GM18507 (cell line): ENCODE measurements around the gene MIGA1.
"Not testable (repeated sequence)": the region's sequence is repeated elsewhere in the genome, so short reads cannot be mapped to it uniquely, and the experiment has no call there.

Source experiments
- DNase-seq: peaks from one replicate; pipeline ENCODE4 v3.0.0; 2011; ENCODE audit warnings: low read depth; ENCODE audit not compliant: insufficient read length; ENCODE audit errors: extremely low spot score
- FAIRE-seq: peaks from 2 replicates; lab custom pipeline; 2011; peaks lifted over from hg19 to GRCh38; lab: Jason Lieb, UNC

The MIGA1 gene, protein sequence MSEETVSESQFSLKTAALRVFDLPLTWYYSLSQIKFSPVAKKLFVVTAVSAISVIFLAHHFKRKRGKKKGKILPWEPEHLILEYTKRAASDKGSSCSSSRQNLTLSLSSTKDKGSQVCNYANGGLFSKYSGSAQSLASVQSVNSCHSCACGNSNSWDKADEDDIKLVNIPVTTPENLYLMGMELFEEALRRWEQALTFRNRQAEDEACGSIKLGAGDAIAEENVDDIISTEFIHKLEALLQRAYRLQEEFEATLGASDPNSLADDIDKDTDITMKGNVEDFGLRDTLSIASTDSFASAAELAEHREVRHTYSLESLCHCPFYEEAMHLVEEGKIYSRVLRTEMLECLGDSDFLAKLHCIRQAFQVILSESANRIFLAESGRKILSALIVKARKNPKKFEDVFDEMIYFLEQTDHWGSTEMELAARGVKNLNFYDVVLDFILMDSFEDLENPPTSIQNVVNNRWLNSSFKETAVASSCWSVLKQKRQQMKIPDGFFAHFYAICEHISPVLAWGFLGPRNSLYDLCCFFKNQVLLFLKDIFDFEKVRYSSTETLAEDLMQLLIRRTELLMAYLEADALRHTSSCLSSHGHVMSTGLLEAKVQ

DNA sequence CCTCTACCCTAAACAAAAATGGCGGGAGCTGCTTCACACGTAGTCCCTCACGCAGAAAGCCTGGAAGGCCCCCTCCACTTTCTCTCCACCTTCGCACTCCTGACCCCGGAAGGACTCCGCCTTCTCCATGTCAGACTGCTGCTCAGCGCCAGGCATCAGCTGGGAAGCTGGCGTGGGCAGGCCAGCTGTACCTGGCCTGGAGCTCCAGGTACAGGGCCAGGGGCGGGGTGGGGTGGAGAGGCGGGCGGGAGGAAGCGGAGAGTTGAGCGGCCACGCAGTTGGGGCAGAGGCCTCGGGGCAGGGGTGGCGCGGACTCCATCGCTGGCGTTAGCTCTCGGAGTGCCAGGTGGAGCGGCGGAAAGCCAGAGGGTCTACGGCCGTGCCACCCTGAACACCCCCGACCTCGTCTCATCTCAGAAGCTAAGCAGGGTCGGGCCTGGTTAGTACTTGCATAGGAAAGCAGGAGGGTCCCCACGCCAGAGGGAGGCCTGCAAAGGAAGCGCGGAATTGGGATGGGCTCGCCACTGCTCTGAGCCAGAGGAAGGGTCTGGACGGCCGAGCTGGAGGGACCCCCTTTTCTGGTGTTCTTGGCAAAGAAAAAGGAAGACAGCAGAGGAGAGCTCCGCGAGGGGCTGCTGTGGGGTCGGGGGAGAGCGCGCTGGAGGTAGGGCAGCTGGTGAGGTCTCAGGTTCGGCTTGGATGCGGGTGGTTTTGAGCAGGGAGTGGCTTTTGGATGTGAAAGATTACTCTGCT is at the start of gene MIGA1:
TSS of gene MIGA1 (plus strand) at position 121 of the 753 bp plus-strand sequence. CDS start 3,604 bp downstream, outside the sequence.
- peak; percentile 93 for FAIRE-seq
- peak; percentile 75 for DNase-seq

DNA sequence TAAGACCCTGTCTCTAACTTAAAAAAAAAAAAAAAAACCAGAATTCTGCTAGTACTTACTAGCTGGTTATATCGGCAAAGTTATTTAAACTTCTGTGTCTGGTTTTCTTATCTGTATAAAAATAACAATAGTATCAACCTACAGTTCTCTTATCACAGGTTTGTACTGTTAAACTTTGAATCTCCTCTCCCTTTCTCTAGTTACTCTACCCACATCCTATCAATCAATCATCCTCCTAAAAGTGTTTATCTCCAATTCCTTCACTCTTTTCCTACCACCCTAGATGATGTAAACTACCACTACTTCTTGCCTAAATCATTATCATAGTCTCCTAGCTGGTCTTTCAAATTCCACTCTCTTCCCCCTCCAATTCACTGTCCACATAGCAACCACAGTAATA is 47.4 kb upstream of the MIGA1 start:
- no peak for DNase-seq
- no peak for FAIRE-seq

DNA sequence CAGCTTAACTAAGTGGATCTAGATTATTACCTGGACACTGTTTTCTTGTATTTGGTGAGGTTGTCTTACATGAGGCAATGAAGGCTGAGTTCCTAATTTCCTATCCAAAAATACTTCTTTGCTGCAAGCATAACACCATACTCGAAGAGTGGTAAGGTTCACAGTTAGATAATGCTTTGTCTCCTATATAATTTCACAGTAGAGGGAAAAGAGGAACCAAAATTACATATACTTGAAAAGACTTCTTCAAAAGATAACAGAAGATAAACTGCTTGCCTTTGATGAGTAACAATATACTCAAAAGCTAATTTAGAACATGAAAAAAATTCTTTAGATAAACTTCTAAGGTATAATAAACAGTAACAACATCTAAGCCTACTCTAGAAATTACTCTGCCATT is 40.2 kb upstream of the MIGA1 start:
- DNase-seq (no peak), FAIRE-seq (no peak)

DNA sequence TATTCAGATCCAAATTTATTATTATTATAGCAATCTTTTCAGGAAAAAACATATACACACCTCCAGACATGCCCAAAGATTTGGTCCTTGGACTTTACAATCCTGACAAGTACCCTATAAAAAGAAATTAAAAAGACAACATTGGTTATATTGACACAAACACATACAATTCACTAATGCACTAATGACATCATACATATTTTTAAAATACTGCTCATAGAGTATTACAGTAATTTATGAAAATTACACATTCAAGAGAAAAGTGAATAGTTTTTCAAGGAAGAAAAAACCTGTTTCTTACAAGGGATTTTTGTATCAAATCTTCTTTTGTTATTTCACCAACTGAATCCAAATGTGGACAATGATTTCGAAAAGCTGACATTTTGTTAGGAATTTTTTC is 38.1 kb upstream of the MIGA1 start:
- no peak for FAIRE-seq
- no peak for DNase-seq

DNA sequence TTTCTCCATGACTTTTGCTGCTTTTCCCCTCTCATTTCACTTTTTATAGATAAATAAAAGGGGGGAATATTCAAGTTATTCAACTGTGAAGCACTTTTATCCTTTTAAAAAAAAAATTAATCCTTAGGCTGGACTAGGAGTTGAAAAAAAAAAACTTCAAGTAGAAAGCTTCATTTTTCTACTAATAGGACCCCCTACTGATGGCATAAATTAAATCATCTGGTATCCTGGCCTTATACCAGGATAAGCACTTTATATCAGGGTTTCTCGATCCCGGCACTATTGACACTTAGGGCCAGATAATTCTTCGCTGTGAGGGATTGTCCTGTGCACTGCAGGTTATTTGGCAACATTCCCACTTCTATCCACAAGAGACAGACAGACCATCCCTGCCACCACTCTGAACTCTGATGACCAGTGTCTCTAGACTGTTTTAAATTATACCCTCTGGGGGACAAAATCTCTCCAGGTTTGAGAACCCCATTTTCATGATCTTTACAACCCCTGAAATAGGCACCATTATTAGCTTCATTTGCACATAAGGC is 37.4 kb upstream of the MIGA1 start:
- FAIRE-seq (peak; percentile 24), DNase-seq (no peak)

DNA sequence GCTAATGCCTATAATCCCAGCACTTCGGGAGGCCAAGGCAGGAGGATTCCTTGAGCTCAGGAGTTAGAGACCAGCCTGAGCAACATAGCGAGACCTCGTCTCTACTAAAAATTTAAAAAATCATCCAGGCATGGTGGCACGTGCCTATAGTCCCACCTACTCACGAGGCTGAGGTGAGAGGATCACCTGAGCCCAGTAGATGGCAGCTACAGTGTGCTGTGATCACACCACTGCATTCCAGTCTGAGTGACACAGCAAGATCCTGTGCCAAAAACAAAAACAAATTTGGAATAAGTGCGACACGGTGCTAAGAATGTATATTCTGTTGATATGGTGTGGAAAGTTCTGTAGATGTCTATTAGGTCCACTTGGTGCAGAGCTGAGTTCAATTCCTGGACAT is 34.9 kb upstream of the MIGA1 start:
- DNase-seq = no peak
- no peak for FAIRE-seq

DNA sequence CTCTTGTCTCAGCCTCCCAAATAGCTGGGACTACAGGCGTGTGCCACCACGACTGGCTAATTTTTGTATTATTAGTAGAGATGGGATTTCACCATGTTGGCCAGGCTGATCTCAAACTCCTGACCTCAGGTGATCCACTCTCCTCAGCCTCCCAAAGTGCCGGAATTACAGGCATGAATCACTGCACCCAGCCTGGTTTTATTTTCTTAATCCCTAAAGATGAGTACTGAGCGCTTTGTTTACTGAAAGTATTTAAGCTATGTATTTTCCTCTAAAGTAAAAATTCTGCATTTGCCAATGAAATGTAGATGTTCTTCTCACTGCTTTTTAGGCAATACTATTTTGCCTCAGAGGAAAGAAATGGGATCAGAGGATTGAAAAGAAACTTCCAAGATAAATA is 30.0 kb upstream of the MIGA1 start:
- not testable (repeated sequence) for FAIRE-seq

DNA sequence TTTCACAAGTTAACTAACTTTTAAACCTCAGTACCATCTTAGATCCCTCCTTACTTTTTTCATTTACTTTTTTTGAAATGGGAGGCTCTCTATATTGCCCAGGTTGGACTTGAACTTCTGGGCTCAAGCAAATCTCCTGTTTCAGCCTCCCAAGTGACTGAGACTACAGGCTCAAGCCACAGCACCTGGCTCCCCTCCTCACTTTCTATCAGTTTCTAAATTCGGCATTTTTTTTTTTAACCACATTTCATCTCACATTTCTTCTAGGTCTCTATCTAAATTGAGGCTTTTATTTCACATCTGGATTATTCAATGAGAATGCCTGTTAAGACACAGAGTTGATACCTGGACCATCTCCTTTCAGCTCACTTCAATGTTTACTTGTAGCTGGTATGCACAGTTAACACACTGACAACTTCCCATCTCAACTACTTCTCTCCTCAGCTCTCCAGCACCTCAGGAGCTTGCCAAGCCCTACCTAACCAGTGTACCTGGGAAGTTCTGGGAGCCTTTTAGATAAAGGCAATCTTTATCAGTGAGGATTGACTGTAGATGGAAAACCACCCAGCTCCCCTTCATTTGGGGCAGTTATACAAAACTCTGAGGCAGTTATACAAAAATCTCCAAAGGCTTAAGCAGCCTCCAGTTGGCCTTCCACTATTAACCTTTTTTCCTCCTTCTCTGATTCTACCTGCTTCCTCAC is 23.2 kb upstream of the MIGA1 start:
- FAIRE-seq (peak; percentile 54), DNase-seq (no peak)

More for the DNA sequence above, 30.0 kb upstream of the MIGA1 start:
- not testable (repeated sequence) for DNase-seq

DNA sequence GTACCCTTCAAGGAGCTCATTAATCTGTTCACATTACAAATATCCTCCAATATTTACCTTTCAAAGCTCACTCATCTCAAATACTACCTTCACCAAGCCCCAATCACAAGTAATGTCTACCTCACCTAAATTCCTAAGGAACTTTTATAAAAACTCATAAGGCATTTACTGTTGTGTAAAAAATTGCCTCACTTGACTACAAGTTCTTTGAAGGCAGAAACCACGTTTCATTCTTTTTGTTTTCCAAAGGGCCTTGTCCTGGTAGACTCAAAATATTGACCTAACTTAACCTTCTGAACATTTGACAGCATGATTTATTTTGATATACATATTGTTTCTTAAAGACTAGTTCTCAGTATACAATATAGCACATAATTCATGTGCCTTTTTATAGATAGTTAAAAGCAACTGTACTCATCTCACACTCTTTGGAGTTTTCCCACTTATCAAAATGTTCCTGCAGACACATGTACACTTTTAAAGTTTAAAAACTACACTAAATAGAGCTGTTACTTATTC is 22.3 kb upstream of the MIGA1 start:
- no peak for DNase-seq
- FAIRE-seq = peak; percentile 60

DNA sequence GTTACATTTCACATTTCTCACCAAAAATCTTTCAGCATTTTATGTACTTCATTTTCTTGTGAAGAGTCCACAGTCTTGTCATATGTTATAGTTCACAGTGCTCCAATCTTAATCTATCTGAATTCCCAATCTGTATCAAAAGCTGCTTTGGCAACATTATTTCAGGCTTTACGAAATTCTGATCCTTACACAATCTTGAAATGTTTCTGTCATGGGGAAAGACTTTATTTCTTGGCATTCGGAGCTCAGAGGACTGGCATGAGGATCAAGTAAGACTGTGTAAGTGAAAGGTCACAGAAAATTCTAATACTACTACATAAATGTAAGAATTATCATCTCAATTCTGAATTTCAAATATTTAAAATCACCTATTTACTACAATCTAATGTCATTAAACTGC is 21.8 kb upstream of the MIGA1 start:
- no peak for FAIRE-seq
- no peak for DNase-seq

DNA sequence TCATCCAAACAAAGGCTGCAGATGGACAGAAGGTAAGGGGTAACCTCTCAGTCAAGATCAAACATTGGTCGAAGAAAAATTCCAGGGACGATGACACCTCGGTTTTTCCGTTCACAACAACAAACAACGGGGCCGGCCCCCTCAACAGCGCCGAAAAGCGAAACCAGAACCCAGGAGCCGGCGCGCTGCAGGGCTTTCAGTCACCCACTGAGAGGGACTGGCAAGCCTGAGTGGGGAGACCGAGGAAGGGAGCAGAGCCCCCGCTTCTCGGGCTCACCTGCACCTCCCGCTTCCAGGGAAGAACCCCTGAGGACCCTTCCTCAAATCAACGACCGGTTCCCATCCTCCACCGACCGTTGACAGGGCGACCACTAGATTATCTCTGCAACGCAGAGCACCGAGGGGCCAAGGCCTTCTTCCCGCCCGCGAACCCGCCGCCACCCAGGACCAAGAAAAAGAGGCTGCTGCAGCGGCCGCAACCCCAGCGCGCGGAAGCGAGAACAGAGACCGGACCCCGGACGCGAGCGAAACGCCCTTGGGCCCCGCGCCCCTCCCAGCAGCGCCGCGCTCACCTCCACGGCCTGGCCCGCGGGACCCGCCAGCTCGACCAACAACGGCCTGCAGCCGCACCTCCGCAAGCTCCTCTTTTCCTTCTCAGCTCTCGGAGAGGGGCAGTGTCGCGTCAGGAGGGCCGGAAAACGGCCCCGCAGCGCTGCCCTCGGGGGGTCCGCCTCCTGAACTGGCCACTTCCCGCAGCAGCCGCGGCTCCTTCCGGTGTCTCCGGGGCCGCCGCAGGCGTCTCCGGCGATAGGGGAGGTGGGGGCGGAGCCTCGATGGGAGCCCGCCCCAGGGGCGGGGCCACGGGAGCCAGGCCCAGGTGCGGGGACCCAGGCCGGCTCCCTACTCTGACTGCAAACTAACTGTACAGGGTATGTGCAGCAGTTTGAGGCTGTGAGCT is 20.1 kb upstream of the MIGA1 start, which contains the start of gene USP33:
TSS of gene USP33 (minus strand) at position 782 of the 958 bp plus-strand sequence. CDS start 18,155 bp downstream, outside the sequence.
- FAIRE-seq = peak; percentile 84

DNA sequence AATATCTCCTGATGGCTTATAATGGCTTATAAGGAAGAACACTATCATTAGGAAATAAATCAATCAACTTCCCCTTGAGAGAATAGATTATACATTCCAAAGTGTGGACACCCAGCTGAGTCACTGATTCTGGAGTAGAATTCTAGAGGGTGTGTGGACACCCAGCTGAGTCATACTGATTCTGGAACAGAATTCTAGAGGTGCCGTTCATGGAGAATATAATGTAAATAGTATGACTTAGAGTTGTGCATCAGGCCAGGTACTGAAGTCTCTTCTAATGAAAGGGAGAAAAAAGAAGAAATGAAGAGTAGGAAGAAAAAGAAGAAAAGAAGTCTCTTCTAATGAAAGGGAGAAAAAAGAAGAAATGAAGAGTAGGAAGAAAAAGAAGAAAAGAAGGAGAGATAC is 17.4 kb upstream of the MIGA1 start:
- FAIRE-seq (no peak), DNase-seq (no peak)

More for the DNA sequence above, 20.1 kb upstream of the MIGA1 start, which contains the start of gene USP33:
- DNase-seq = peak; percentile 80

DNA sequence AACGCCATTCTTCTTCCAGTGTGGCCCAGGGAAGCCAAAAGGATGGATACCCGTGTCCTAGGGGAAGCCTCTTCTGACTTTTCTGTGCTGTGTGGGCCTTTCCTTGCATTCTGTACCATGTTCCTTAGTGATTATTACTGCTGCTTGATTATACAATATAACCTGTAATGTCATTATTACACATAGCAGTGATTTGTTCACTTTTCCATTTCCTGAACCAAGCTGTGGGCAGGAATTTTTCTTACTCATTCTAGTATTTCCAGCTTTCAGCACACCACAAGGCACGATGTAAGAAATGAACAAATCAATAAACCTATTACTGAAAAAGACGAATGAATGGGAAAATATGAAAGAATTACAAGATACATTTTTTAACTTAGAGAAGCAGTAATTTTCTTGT is 11.4 kb upstream of the MIGA1 start:
- DNase-seq (no peak), FAIRE-seq (no peak)

DNA sequence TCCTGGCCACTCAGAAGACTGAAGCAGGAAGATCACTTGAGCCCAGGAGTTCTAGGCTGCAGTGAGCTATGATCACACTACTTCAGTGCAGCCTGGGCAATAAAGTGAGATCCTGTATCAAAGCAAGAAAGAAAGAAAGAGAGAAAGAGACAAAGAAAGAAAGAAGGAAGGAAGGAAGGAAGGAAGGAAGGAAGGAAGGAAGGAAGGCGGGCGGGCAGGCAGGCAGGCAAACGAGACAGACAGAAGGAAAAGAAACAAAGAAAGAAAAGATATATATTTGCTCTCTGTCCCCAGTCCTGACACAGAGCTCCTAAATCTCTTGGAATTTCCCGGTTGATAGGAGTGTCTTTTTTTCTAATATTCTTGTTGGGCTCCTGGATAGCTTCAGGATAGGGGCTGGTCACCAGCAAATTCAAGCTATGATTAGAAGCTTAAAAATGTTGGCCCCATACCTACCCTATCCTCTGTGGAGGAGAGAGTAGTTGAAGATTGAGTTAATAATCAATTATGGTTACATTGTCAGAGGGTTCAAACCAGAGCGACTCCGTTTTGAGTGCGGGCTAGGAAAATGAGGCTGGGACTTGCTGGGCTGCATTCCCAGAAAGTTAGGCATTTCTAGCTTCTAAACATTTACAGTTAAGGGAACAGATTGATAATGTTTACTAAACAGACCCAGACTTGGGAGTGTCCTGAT is 3.3 kb upstream of the MIGA1 start:
- FAIRE-seq (no peak), DNase-seq (no peak)

DNA sequence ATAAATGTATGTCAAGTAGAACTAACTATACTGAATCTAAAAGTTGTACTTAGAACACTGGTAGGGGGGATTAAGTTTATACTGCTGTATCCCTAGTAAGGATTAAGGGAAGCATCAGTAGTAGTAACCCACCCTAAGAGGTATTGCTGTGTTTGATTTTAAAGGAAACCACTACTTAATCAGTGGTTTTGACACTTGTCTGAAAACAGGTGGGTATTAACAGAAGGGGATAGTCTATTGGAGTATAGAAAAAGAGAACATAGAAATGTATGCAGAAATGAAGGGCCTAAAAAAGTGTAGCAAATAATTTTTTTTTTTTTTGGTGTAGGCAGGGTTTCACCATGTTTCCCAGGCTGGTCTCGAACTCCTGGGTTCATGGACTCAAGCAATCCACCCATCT is 2.2 kb downstream of the MIGA1 start:
- DNase-seq (no peak), FAIRE-seq (peak; percentile 54)

DNA sequence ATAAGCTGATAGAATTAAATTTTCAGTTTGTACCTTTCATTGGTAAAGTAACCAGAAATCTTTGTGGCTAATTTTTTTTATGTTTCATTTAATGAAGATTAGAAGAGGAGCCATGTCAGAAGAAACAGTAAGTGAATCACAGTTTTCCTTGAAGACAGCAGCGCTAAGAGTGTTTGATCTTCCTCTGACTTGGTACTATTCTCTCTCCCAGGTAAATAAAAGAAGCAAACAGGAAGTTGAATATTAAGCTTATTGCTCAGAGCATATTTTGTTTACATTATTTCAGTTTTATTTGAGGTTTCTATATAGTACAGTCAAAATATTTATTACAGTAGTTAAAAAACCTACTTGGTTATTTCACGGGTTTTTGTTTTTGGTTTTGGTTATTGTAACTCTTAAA is 3.7 kb downstream of the MIGA1 start:
- FAIRE-seq (no peak), DNase-seq (no peak)

DNA sequence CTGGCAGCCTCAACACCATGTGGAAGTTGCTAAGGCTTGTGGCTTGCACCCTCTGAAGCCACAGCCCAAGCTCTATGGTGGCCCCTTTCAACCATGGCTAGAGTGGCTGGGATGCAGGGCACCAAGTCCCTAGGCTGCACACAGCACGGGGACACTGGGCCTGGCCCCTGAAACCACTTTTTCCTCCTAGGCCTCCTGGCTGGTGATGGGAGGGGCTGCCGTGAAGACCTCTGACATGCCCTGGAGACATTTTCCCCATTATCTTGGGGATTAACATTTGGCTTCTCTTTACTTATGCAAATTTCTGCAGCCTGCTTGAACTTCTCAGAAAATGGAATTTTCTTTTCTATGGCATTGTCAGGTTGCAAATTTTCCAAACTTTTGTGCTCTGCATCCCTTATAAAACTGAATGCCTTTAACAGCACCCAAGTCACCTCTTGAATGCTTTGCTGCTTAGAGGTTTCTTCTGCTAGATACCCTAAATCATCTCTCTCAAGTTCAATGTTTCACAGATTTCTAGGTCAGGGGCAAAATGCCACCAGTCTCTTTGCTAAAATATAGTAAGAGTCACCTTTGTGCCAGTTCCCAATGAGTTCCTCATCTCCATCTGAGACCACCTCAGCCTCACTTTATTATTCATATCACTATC is 6.8 kb downstream of the MIGA1 start:
- FAIRE-seq, DNase-seq: not testable (repeated sequence)
